Keratinocyte (primary cell): ENCODE measurements around the gene CASR. TPM values are rescaled to one million over a fixed set of nuclear protein-coding genes. Genes with fewer than 3 reads are reported as not detected.

Experiments used
- DNase-seq: peaks from one replicate; pipeline ENCODE4 v3.0.0-alpha.2; 2011; ENCODE audit warnings: low read depth, missing footprints, low spot score
- FAIRE-seq: peaks from 2 replicates; lab custom pipeline; 2011; peaks lifted over from hg19 to GRCh38; lab: Jason Lieb, UNC
- H2AFZ ChIP-seq: 2 replicates; pipeline ENCODE4 v1.6.0; 2012; ENCODE audit warnings: low read length, control low read depth, inconsistent platforms; ENCODE audit not compliant: control insufficient read depth
- H3K27ac ChIP-seq: 2 replicates; pipeline ENCODE4 v1.5.1; 2011; ENCODE audit warnings: low read length; ENCODE audit not compliant: control insufficient read depth, insufficient read depth
- H3K27me3 ChIP-seq: 3 replicates; pipeline ENCODE4 v1.6.0; 2011; ENCODE audit warnings: low read length; ENCODE audit not compliant: control insufficient read depth, insufficient read depth; ENCODE audit errors: extremely low read depth
- H3K36me3 ChIP-seq, 2 experiments: 2 replicates in 1 of 2; 3 replicates in 1 of 2; pipeline ENCODE4 v1.5.1; 2011; ENCODE audit warnings: low read length in 2 of 2, mild to moderate bottlenecking in 1 of 2; ENCODE audit not compliant: control insufficient read depth in 2 of 2, insufficient read depth in 2 of 2; ENCODE audit errors: extremely low read depth in 1 of 2
- H3K4me1 ChIP-seq: 3 replicates; pipeline ENCODE4 v1.5.1; 2011; ENCODE audit warnings: low read length; ENCODE audit not compliant: control insufficient read depth, insufficient read depth; ENCODE audit errors: extremely low read depth
- H3K4me2 ChIP-seq: 3 replicates; pipeline ENCODE4 v1.6.0; 2011; ENCODE audit warnings: low read depth, low read length; ENCODE audit not compliant: control insufficient read depth, insufficient read depth; ENCODE audit errors: extremely low read depth
- H3K4me3 ChIP-seq, 3 experiments: fragments of 200-600 bp in 1 of 3; sonication (generic) in 1 of 3; 2 replicates in 2 of 3; 3 replicates in 1 of 3; pipeline ENCODE4 v1.5.1; 2011 to 2016; ENCODE audit warnings: low read length in 3 of 3, mild to moderate bottlenecking in 3 of 3, control low read depth in 2 of 3, inconsistent platforms in 1 of 3, low read depth in 1 of 3, mixed read lengths in 1 of 3, mixed run types in 1 of 3, moderate library complexity in 1 of 3; ENCODE audit not compliant: control insufficient read depth in 2 of 3, insufficient read depth in 2 of 3; ENCODE audit errors: extremely low read depth in 1 of 3
- H3K79me2 ChIP-seq: 2 replicates; pipeline ENCODE4 v1.6.0; 2012; ENCODE audit warnings: low read length; ENCODE audit not compliant: control insufficient read depth, insufficient read depth
- H3K9ac ChIP-seq: 3 replicates; pipeline ENCODE4 v1.6.0; 2011; ENCODE audit warnings: low read length; ENCODE audit not compliant: control insufficient read depth, insufficient read depth; ENCODE audit errors: extremely low read depth
- H3K9me1 ChIP-seq: 3 replicates; pipeline ENCODE4 v1.6.0; 2011; ENCODE audit warnings: low read length; ENCODE audit not compliant: control insufficient read depth, insufficient read depth; ENCODE audit errors: extremely low read depth
- H3K9me3 ChIP-seq: 2 replicates; pipeline ENCODE4 v1.5.1; 2012; ENCODE audit warnings: low read depth, low read length; ENCODE audit not compliant: control insufficient read depth
- H4K20me1 ChIP-seq: 3 replicates; pipeline ENCODE4 v1.6.0; 2011; ENCODE audit warnings: low read length; ENCODE audit not compliant: control insufficient read depth, insufficient read depth; ENCODE audit errors: extremely low read depth
- EZH2 ChIP-seq: IDR thresholded peaks from one replicate; pipeline ENCODE4 v1.6.1; 2012; ENCODE audit warnings: inconsistent platforms, mild to moderate bottlenecking, low read length, moderate library complexity
- dilution Hi-C: fragments of 300-500 bp; cut with MboI; formaldehyde crosslinking; loops from one replicate; pipeline ENCODE4 v1.7.0; 2020; ENCODE audit warnings: low sequenced_read_pairs; ENCODE audit not compliant: extremely low pct_ligation_motif_present
- polyA plus RNA-seq, 5 experiments: library from polyadenylated mRNA; depleted of rRNA in 3 of 5; stranded (reverse) in 3 of 5; stranded (forward) in 1 of 5; unstranded in 1 of 5; fragments of >200 nt; gene quantifications; 1 replicate in 1 of 5; 2 replicates in 3 of 5; 3 replicates in 1 of 5; pipeline versions ENCODE4 v1.2.1 to v1.2.3, GENCODE V29; 2011 to 2012; ENCODE audit warnings: missing spikeins in 2 of 5, low read depth in 1 of 5, low replicate concordance in 1 of 5
- TF ChIP-seq, protein P1 (sequence below), 3 experiments: IDR thresholded peaks in 1 of 3; conservative IDR thresholded peaks in 1 of 3; optimal IDR thresholded peaks in 1 of 3; 2 replicates in 2 of 3; 3 replicates in 1 of 3; pipeline versions ENCODE3 to v1.5.1; 2011; ENCODE audit warnings: low read length in 3 of 3, mild to moderate bottlenecking in 3 of 3, moderate library complexity in 2 of 3, control low read depth in 1 of 3, inconsistent platforms in 1 of 3; ENCODE audit not compliant: insufficient read depth in 2 of 3; ENCODE audit errors: extremely low read depth in 1 of 3

The CASR gene
- polyA plus RNA-seq, 1 donor (not counting 4 experiments of a cell fraction or from before 2014, with no cell fraction given): not detected

DNA sequence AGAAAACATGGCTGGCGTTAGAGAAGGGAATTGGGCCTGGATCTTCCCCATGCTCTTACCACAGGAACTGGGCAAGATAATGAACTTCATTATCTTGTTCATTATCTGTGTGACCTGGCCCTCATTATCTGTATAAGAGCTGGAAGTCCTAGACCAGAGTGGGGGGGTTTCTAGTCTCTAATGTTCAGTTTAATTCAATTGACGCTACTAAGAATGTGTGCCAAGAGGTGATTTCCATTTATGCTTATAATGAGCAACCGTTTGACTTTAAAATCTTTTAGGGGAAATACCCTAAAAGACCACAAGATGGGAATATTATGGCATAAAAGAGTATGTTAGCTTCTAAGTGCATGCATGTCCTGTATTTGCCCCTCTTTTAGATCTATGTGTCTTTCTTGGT is 82.5 kb downstream of the CASR start:
- H2AFZ ChIP-seq: no peak overlapping the region
- no peaks in the 10 kb centered on the region for H3K4me1 ChIP-seq
- no peak overlapping the region for H3K27ac ChIP-seq
- no peaks in the 10 kb centered on the region for H3K27me3 ChIP-seq
- no peaks in the 10 kb centered on the region for H3K79me2 ChIP-seq
- no peak for DNase-seq
- no peak for FAIRE-seq
- TF ChIP-seq, protein P1, sequence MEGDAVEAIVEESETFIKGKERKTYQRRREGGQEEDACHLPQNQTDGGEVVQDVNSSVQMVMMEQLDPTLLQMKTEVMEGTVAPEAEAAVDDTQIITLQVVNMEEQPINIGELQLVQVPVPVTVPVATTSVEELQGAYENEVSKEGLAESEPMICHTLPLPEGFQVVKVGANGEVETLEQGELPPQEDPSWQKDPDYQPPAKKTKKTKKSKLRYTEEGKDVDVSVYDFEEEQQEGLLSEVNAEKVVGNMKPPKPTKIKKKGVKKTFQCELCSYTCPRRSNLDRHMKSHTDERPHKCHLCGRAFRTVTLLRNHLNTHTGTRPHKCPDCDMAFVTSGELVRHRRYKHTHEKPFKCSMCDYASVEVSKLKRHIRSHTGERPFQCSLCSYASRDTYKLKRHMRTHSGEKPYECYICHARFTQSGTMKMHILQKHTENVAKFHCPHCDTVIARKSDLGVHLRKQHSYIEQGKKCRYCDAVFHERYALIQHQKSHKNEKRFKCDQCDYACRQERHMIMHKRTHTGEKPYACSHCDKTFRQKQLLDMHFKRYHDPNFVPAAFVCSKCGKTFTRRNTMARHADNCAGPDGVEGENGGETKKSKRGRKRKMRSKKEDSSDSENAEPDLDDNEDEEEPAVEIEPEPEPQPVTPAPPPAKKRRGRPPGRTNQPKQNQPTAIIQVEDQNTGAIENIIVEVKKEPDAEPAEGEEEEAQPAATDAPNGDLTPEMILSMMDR (optimal IDR thresholded peaks at IDR 0.05 in 1 of 3, IDR thresholded peaks at IDR 0.05 in 1 of 3, conservative IDR thresholded peaks at IDR 0.05 in 1 of 3; ENCODE audit: extremely low read depth in 1 of 3, insufficient read depth in 2 of 3, low read length in 3 of 3): no peak
- no peak for TF ChIP-seq EZH2
- H3K36me3 ChIP-seq: no peaks in the 10 kb centered on the region
- H3K9me3 ChIP-seq: no peaks in the 10 kb centered on the region
- dilution Hi-C loops: no loop called here
- H3K9ac ChIP-seq: no peak overlapping the region
- H3K4me3 ChIP-seq: no peak overlapping the region
- H4K20me1 ChIP-seq: no peaks in the 10 kb centered on the region
- no peaks in the 10 kb centered on the region for H3K9me1 ChIP-seq
- H3K4me2 ChIP-seq: no peak overlapping the region

DNA sequence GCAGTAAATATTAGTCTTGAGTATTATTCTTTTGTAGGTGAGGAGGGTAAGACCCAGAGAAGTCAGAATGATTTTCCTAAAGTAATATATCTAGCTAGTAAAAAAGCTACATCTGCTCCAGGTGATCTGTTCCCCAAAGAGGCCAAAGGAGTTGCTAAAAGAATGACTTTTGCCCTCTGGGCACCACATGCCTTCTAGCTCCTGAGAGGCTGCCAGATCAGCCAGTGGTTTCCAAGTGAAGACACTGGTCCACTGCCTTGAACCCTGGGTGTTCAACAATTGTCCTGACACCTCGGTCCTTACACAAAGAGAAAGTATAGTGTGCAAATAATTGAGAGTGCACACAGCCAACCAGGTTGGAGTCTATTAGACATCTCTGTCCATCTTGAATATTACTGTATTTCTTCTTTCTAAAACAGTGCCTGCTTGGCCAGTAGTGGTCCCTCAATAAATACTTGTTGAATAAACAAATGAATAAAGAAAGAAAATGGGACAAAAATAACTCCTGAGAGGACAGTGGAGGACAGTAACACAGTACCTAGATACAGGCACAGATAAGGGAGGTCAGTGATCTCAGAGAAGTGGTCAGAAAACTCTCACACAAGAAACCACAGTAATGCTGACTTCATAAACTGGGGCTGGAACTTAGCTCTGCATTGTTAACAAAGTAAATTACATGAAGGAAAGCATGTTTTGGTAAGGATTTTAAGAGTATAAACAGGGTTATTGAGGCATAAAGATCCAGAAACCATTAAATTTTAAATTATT is 85.0 kb downstream of the CASR start:
- Histone ChIP-seq H4K20me1 (no peaks in the 10 kb centered on the region), H3K27ac (no peak overlapping the region), H3K9me1 (no peaks in the 10 kb centered on the region), H3K9me3 (no peaks in the 10 kb centered on the region), H3K4me3 (no peak overlapping the region), H3K4me2 (no peak overlapping the region), H2AFZ (no peak overlapping the region), H3K4me1 (no peaks in the 10 kb centered on the region), H3K9ac (no peak overlapping the region), H3K27me3 (no peaks in the 10 kb centered on the region), H3K36me3 (no peaks in the 10 kb centered on the region), H3K79me2 (no peaks in the 10 kb centered on the region)
- dilution Hi-C loops: no loop called here
- no peak for DNase-seq
- TF ChIP-seq EZH2: no peak
- TF ChIP-seq, protein P1 (optimal IDR thresholded peaks at IDR 0.05 in 1 of 3, IDR thresholded peaks at IDR 0.05 in 1 of 3, conservative IDR thresholded peaks at IDR 0.05 in 1 of 3; ENCODE audit: extremely low read depth in 1 of 3, insufficient read depth in 2 of 3, low read length in 3 of 3): no peak
- FAIRE-seq: no peak
